Muscle of arm (tissue), 14 donors: ENCODE measurements around the gene PDCD2L. TPM values are rescaled to one million over a fixed set of nuclear protein-coding genes. Genes with fewer than 3 reads are reported as not detected.

Experiments
- DNase-seq: peaks from one replicate; pipeline ENCODE4 v3.0.0-alpha.2; 2013
- long read RNA-seq, 11 donors: transcript quantifications; one replicate each; lab custom pipeline, GENCODE V29; 2026
- polyA plus RNA-seq, 12 donors: library from polyadenylated mRNA; unstranded; fragments of 120-200 nt; gene quantifications; one replicate each; pipeline ENCODE4 v1.2.1, GENCODE V29; 2013; ENCODE audit not compliant: insufficient read length in 12 of 12

The PDCD2L gene, protein sequence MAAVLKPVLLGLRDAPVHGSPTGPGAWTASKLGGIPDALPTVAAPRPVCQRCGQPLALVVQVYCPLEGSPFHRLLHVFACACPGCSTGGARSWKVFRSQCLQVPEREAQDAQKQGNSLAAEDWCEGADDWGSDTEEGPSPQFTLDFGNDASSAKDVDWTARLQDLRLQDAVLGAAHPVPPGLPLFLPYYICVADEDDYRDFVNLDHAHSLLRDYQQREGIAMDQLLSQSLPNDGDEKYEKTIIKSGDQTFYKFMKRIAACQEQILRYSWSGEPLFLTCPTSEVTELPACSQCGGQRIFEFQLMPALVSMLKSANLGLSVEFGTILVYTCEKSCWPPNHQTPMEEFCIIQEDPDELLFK
- 10 to 100 TPM in 10 of 12 donors, not detected in 2; 11.7 to 22.5 (median 16.3) TPM for polyA plus RNA-seq
- long read RNA-seq, donor 1, partial matches to known transcripts: 0 of 3 reads
- long read RNA-seq, donor 1, other reads (novel, unspliced or antisense): 0 of 3 reads
- long read RNA-seq, donor 2, transcript PDCD2L-201 (7 exons, 1,171 nt): major isoform, 10 of 25 reads
- long read RNA-seq, donor 2, partial matches to known transcripts: 11 of 25 reads
- long read RNA-seq, donor 2, other reads (novel, unspliced or antisense): 0 of 25 reads
- long read RNA-seq, donor 3, partial matches to known transcripts: 0 of 4 reads
- long read RNA-seq, donor 3, other reads (novel, unspliced or antisense): 0 of 4 reads
- long read RNA-seq, donor 4, transcript PDCD2L-201 (7 exons, 1,171 nt): major isoform, 7 of 7 reads
- long read RNA-seq, donor 4, partial matches to known transcripts: 0 of 7 reads
- long read RNA-seq, donor 4, other reads (novel, unspliced or antisense): 0 of 7 reads
- long read RNA-seq, donor 5, transcript PDCD2L-201 (7 exons, 1,171 nt): major isoform, 8 of 20 reads
- long read RNA-seq, donor 5, partial matches to known transcripts: 10 of 20 reads
- long read RNA-seq, donor 5, other reads (novel, unspliced or antisense): 0 of 20 reads
- long read RNA-seq, donor 6, partial matches to known transcripts: 0 of 3 reads
- long read RNA-seq, donor 6, other reads (novel, unspliced or antisense): 0 of 3 reads
- long read RNA-seq, donor 7, transcript PDCD2L-201 (7 exons, 1,171 nt): major isoform, 5 of 6 reads
- long read RNA-seq, donor 7, partial matches to known transcripts: 0 of 6 reads
- long read RNA-seq, donor 7, other reads (novel, unspliced or antisense): 0 of 6 reads
- long read RNA-seq, donor 8, transcript PDCD2L-201 (7 exons, 1,171 nt): major isoform, 10 of 10 reads
- long read RNA-seq, donor 8, partial matches to known transcripts: 0 of 10 reads
- long read RNA-seq, donor 8, other reads (novel, unspliced or antisense): 0 of 10 reads
- long read RNA-seq, donor 9, partial matches to known transcripts: 0 of 5 reads
- long read RNA-seq, donor 9, other reads (novel, unspliced or antisense): 0 of 5 reads
- long read RNA-seq, donor 10, partial matches to known transcripts: 10 of 14 reads
- long read RNA-seq, donor 10, other reads (novel, unspliced or antisense): 0 of 14 reads
- long read RNA-seq, donor 11, transcript PDCD2L-201 (7 exons, 1,171 nt): major isoform, 10 of 12 reads
- long read RNA-seq, donor 11, partial matches to known transcripts: 0 of 12 reads
- long read RNA-seq, donor 11, other reads (novel, unspliced or antisense): 0 of 12 reads

- DNase-seq: peak; percentile 88
Measured at GRCh38 chr19:34404109-34404909, at the start of gene PDCD2L. PDCD2L (plus strand) TSS chr19:34404399; CDS start chr19:34404431, 32 bp downstream.

DNA sequence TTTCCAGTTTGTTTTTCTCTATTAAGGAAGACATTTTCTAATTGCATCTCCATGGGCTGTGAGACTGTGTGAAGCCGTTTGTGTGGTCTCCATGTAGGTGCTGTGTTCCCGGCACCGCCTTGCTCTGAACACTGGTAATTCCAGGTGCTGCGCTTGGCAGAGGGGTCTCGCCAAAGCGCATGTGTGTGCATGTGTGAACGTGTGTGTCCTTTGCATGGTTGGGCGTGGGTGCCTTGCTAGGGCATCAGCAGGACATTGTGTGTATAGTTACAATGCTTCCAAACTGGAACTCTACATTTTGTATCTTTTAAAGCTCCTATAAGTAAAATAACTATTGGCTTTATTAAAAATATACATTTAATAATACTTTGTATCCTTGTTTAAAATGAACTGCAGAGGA is 49.0 kb upstream of the PDCD2L start:
- no peak for DNase-seq

DNA sequence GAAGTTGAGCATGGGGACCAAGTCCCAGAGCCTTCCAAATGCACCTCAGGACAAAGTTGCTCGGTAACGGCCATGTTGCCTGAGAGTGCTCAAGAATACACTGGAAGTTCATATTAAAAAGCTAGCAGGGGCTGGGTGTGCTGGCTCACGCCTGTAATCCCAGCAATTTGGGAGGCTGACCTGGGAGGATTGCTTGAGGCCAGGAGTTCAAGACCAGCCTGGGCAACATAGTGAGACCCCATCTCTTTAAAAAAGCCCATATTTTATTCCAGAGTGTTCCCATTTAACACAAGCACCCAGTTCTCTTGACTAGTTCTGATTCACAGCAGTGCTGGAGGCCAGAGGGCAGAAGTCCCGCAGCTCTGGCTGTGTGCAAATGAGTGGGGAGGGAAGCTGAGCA is 47.3 kb upstream of the PDCD2L start:
- no peak for DNase-seq

GRCh38 chr19:34357431-34357830 is 46.8 kb upstream of the PDCD2L start:
- DNase-seq: no peak

- peak; percentile 98 for DNase-seq
Measured at GRCh38 chr19:34359140-34359953, 44.9 kb upstream of the PDCD2L start.

DNA sequence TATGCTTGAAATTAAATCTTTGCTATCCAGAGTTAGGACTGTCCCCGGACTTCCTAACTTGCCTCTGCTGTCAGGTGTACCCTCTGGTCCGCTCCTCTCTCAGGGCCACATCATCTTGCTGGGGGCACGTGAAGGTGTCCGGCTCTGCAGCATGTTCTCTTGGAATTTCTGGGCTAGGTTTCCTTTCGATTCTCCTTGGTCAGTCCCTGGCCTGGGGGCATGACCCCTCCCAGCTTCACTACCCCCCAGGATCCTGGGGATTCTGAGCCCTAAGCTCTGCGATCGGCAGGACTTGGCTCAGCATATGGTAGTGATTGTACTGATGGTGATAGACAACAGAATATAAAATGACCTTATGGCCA is 44.3 kb upstream of the PDCD2L start:
- no peak for DNase-seq

DNA sequence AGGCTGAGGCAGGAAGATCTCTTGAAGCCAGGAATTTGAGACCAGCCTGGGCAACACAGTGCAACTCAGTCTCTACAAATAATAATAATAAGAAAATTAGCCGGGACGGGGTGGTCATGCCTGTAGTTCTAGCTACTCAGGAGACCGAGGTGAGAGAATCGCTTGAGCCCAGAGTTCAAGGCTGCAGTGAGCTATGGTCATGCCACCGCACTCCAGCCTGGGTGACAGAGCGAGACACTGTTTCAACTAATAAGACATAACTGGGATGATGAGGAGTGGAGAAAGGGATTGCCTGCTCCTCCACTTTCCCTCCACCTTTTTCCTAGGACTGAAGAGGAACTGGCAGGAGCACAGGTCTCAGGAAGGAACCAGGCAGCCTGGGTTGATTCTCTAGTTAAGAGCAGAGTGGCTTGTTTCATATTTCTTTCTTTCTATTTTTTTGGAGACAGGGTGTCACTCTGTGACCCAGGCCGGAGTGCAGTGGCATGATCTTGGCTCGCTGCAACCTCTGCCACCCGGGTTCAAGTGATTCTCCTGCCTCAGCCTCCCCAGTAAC is 43.8 kb upstream of the PDCD2L start:
- DNase-seq: no peak

- no peak for DNase-seq
Measured at GRCh38 chr19:34362679-34363069, 41.5 kb upstream of the PDCD2L start.

- no peak for DNase-seq
Measured at GRCh38 chr19:34363094-34363493, 41.1 kb upstream of the PDCD2L start.

DNA sequence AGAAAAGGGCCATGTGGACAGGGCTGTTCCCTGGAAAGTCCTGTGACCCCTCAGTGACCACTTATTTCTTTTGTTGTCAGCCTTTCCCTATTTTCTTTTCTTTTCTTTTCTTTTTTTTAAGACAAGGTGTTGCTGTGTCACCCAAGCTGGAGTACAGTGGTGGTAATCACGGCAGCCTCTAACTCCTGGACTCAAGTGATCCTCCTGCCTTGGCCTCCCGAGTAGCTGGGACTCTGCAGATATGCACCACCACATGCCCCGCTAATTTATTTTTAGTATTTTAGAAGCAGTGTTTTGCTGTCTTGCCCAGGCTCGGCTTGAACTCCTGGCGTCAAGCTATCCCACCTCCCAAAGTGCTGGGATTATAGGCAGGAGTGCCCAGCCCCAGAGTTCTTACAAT is 40.3 kb upstream of the PDCD2L start:
- no peak for DNase-seq

DNA sequence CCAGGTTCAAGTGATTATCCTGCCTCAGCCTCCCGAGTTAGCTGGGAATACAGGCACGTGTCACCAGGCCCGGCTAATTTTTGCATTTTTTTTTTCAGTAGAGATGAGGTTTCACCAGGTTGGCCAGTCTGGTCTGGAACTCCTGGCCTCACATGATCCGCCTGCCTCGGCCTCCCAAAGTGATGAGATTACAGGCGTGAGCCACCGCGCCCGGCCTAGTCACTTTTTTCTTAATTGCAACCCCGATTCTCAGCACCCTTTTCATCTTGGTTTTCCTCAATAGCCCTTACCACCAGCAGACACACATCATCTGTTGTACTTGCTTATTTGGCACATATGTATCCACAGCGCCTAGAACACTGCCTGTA is 39.8 kb upstream of the PDCD2L start:
- no peak for DNase-seq

DNA sequence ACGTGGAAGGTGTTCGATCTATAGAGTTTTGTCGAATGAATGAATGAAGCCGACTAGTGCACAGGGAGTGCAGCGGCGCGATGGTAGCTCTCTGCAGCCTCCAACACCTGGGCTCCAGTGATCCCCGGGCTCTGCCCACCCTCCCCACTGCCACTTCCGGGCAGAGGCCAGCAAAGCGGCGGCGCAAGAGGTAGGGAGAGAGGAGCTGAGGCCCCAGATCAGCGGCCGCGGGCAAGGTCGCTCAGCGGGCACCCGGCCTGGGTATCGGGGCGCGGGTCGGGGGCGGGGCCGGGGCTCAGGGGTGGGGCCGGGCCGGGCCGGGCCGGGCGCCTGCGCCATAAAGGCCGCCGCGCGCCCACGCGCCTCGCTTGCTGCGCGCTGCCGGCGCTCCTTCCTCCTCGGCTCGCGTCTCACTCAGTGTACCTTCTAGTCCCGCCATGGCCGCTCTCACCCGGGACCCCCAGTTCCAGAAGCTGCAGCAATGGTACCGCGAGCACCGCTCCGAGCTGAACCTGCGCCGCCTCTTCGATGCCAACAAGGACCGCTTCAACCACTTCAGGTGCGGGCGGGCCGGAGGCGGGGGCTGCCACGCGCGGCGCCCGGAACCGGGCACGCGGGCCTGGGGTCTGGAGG is 39.3 kb upstream of the PDCD2L start, which contains the start of gene GPI:
Gene GPI, plus strand, starts transcription at position 367 of the 633 bp plus-strand sequence. Its CDS starts 71 bp downstream, at position 438.
- DNase-seq: peak; percentile 44

DNA sequence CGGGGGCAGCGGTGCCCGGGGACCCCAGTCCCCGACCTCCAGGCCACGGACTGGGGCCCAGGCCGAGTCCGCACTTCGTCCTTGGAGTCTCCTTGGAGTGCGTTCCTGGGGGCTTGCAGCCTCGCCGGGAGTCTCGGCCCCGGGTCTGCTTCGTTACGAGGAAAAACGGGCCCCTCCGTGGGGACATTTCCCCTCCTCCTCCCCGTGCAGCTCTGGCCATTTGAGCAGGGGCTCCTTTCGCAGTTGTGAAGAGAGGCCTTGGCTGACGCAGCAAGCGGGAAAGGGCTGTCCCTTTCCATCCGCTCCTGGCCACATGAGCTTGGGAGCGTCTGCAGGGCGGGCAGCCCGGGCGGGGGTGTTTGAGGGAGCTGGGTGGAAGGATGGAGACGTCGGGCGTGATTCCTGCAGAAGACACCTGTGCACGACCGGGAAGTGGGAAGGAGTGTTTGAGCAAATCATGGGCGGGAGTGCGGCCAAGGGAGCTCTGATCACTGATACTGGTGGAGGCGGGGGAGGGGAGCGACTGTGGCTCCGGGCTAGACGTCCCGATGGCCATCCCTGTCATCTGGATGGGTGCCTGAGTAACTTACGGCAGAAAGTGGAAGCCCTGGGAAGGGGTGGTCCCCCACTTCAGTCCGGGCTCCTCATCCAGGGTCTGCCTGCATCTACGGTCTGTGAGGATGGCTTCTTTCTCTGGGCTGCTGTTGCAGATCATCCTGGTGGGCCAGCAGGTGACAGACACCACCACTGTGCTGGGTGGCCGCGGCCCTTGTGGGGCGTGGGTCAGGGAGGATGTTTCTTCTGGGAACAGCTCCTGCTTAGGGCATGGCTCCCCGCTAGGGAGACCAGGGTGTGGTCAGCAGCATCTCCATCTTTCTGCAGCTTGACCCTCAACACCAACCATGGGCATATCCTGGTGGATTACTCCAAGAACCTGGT is 38.5 kb upstream of the PDCD2L start:
- DNase-seq: peak; percentile 39

DNA sequence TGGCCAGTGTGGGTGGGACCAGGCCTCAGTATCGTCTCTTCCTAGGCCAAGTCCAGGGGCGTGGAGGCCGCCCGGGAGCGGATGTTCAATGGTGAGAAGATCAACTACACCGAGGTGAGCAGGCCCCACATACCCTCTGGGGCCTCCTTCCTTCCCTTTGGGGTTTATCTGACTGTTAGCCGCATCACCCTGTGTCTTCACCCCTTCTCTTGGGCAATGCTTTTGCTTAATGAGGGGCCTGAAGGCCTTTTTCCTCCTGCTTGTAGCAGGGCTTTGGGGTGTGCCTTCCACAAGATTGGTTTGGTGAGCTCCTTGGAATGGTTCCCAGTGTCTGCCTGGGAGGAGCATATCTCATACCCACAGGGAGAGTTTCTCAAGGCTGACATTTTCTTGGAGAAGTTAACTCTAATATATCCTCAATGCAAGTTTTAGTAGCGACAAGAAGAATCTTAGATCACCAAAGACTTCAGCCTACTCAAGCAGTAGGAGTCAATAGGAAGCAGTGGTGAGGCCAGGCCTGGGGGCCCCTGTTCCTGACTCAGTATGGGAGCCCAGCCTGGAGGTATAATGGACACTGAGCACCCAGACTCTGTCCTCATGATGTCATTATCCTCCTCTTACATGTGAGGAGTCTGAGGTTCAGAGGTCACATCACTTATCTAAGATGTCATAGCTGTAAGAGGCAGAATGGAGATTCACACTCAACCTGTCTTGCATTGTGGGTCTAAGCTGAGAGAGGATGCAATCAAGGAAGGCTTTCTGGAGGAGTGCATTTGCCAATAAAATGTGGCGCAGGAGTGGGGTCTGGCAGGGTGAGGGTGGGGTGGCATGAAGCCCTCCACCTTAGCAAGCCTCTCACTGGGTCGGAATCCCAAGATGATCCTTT is 37.2 kb upstream of the PDCD2L start:
- DNase-seq: no peak

DNA sequence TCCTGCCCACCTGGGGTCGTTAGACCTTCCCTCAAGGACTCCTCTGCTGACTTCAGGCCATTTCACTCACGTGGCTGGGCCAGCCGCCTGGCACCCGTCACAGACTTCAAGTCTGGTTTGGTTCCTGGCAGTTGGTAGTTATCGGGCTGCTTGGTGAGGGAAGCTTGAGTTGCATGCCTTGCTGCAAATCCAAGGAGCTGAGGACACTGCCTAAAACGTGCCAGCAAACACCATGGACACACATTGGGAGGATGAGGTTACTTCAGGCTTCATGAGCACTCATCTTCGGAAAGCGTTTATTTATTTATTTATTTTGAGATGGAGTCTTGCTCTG is 36.6 kb upstream of the PDCD2L start:
- DNase-seq: no peak

DNA sequence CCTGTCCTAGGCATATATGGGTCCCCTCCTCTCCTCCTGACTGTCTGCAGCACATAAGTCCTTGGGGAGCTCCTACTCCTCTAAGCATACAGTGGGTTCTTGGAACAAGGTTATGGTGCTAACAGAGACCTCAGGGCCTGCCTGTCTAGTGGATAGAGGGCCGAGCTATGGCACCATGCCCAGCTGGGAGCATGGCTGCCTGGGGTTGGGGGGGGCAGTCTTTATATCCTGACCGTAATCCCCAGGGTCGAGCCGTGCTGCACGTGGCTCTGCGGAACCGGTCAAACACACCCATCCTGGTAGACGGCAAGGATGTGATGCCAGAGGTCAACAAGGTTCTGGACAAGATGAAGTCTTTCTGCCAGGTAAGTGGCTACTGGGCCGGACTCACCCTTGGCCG is 35.9 kb upstream of the PDCD2L start:
- no peak for DNase-seq
